ENCODE data around the gene IKZF2.

IKZF2 gene

DNA sequence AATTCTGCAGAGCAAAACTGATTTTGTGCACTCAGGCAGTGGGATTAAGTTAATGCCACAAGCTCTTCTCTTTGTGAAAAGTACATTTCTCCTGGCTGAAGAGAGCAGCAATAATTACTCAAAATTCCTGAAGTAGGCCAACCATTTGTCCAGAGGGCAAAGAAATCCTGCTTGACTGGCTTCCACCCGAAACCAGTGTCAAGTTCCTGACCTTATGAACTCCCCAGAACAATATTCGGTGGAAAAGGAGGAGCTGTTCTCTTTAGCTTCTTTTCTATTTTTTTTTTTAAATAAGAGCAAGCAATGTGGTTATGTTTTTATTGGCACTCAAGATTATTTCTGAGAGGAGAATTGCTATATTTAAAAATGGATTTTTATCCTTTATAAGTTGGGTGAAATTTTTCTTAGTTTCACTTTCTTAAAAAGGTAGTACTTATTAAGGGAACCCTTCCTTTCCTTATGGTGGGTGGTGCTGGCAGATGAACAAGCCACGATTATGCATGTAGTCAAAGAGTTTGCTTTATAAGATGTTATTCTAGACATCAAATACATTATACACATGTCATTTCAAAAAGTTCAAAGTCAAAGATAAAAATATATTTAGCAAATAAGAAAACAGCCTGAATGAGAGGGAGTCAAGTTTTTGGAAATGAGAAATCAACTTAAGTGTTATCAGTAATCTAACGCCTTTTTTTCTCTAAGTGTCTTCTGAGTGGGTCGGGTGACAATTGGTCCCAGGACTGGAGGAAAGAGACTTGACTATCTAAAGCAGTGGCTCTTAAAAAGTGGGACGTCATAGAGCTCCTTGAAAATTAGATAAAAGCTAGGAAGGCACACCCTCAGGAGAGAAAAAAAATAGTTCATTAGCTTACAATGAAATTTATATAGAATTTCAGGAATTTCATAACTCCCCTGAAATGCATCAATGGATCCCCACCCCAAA lies 194.5 kb downstream of the IKZF2 start:
- Mint-ChIP-seq H3K4me3 (no peak overlapping the region), H3K27me3 (ENCODE audit: low read depth, poor library complexity) (peaks cover 3% of the 10 kb centered on the region), H3K36me3 (ENCODE audit: low read depth) (no peaks in the 10 kb centered on the region), H3K27ac (no peak overlapping the region), H3K4me1 (peaks cover 16% of the 10 kb centered on the region), H3K9me3 (no peaks in the 10 kb centered on the region)
- no peak for TF ChIP-seq CTCF (IDR thresholded peaks at IDR 0.05)
- DNase-seq = no peak

GRCh38 chr2:212953170-212953920 lies 198.1 kb downstream of the IKZF2 start:
- DNase-seq = no peak
- peaks cover 16% of the 10 kb centered on the region for H3K4me1 Mint-ChIP-seq
- TF ChIP-seq CTCF (IDR thresholded peaks at IDR 0.05) = no peak

GRCh38 chr2:212949786-212950185 lies 201.6 kb downstream of the IKZF2 start:
- no peaks in the 10 kb centered on the region for H3K36me3 Mint-ChIP-seq (ENCODE audit: low read depth)
- DNase-seq = no peak
- no peaks in the 10 kb centered on the region for H3K27me3 Mint-ChIP-seq (ENCODE audit: low read depth, poor library complexity)
- H3K9me3 Mint-ChIP-seq = no peaks in the 10 kb centered on the region
- peaks cover 29% of the 10 kb centered on the region for H3K4me1 Mint-ChIP-seq
- no peak overlapping the region for H3K27ac Mint-ChIP-seq
- H3K4me3 Mint-ChIP-seq = no peak overlapping the region
- TF ChIP-seq CTCF (IDR thresholded peaks at IDR 0.05) = no peak

More at GRCh38 chr2:212953170-212953920, 198.1 kb downstream of the IKZF2 start:
- H3K4me3 Mint-ChIP-seq = no peak overlapping the region
- no peaks in the 10 kb centered on the region for H3K9me3 Mint-ChIP-seq
- no peaks in the 10 kb centered on the region for H3K27me3 Mint-ChIP-seq (ENCODE audit: low read depth, poor library complexity)
- H3K27ac Mint-ChIP-seq = peak overlapping the region; percentile 56
- no peaks in the 10 kb centered on the region for H3K36me3 Mint-ChIP-seq (ENCODE audit: low read depth)
